OCI-LY7 (cell line): ENCODE results near the gene ARHGEF25. TPM values are rescaled to one million over a fixed set of nuclear protein-coding genes. Genes with fewer than 3 reads are reported as not detected.
"Not testable (repeated sequence)": the region's sequence is repeated elsewhere in the genome, so short reads cannot be mapped to it uniquely, and the experiment has no call there.

ENCODE experiments used
- BruUV-seq: library from RNA; stranded (reverse); fragments of 400-500 nt; replicated peaks from 2 replicates; lab custom pipeline; 2021; lab: Mats Ljungman, UMichigan
- CTCF ChIA-PET: fragments of 300-600 bp; sonication (Branson Sonifier 250); formaldehyde crosslinking; loops from one replicate; lab custom pipeline; 2022; ENCODE audit warnings: antibody characterized with exemption; ENCODE audit not compliant: unreplicated experiment; lab: Charles Lee
- POLR2A ChIA-PET: fragments of 300-600 bp; sonication (Branson Sonifier 250); formaldehyde crosslinking; loops from one replicate; lab custom pipeline; 2022; ENCODE audit warnings: antibody characterized with exemption; lab: Charles Lee
- DNase-seq: peaks from one replicate; pipeline ENCODE4 v3.0.0-alpha.2; 2015; ENCODE audit warnings: low spot score
- H2AFZ ChIP-seq: fragments of 200-600 bp; sonication (generic), shearing (Covaris generic); 2 replicates; pipeline ENCODE4 v1.6.1; 2014; ENCODE audit warnings: mild to moderate bottlenecking, antibody characterized with exemption, low read length, moderate library complexity
- H3K27ac ChIP-seq: fragments of 200-600 bp; sonication (generic); 2 replicates; pipeline ENCODE4 v1.5.1; 2014; ENCODE audit warnings: mixed run types, low read depth, mild to moderate bottlenecking, moderate library complexity, low read length, inconsistent platforms; ENCODE audit not compliant: poor library complexity, severe bottlenecking
- H3K36me3 ChIP-seq: fragments of 200-600 bp; sonication (generic); 2 replicates; pipeline ENCODE4 v1.6.1; 2014; ENCODE audit warnings: mild to moderate bottlenecking, antibody characterized with exemption, low read length, moderate library complexity, mixed read lengths; ENCODE audit not compliant: insufficient read depth
- H3K4me1 ChIP-seq: fragments of 200-600 bp; sonication (generic); 2 replicates; pipeline ENCODE4 v1.5.1; 2014; ENCODE audit warnings: mild to moderate bottlenecking, low read length; ENCODE audit not compliant: insufficient read depth, poor library complexity, severe bottlenecking
- H3K4me2 ChIP-seq: fragments of 200-600 bp; sonication (generic); 2 replicates; pipeline ENCODE4 v1.6.1; 2014; ENCODE audit warnings: mild to moderate bottlenecking, low read length
- H3K4me3 ChIP-seq: fragments of 200-600 bp; sonication (generic); 2 replicates; pipeline ENCODE4 v1.5.1; 2014; ENCODE audit warnings: mild to moderate bottlenecking, low read depth, low read length; ENCODE audit not compliant: poor library complexity, severe bottlenecking
- H3K79me2 ChIP-seq: fragments of 200-600 bp; sonication (generic); 2 replicates; pipeline ENCODE4 v1.6.1; 2016; ENCODE audit warnings: low read depth, mild to moderate bottlenecking, low read length, moderate library complexity, mixed read lengths; ENCODE audit not compliant: insufficient read depth
- H3K9me2 ChIP-seq: fragments of 200-600 bp; sonication (generic); 2 replicates; pipeline ENCODE4 v1.6.1; 2016; ENCODE audit warnings: mild to moderate bottlenecking, low read length, mixed read lengths; ENCODE audit not compliant: insufficient read depth
- H3K9me3 ChIP-seq: fragments of 200-600 bp; sonication (generic); 2 replicates; pipeline ENCODE4 v1.6.1; 2014; ENCODE audit warnings: mild to moderate bottlenecking, mixed run types, low read length, mixed read lengths
- H4K20me1 ChIP-seq: fragments of 200-600 bp; sonication (generic); 2 replicates; pipeline ENCODE4 v1.6.1; 2014; ENCODE audit warnings: mild to moderate bottlenecking, antibody characterized with exemption, low read length, moderate library complexity, mixed read lengths; ENCODE audit not compliant: insufficient read depth
- EZH2phosphoT487 ChIP-seq: fragments of 200-600 bp; sonication (generic); IDR thresholded peaks from 2 replicates; pipeline ENCODE4 v1.6.1; 2018; ENCODE audit warnings: low read depth, borderline replicate concordance, mild to moderate bottlenecking, mixed run types, antibody characterized with exemption, low read length, moderate library complexity, mixed read lengths
- intact Hi-C: fragments of 100-400 bp; cut with micrococcal nuclease; formaldehyde crosslinking; loops from one replicate; pipeline ENCODE4 v1.10.0; 2022; ENCODE audit not compliant: unreplicated experiment
- total RNA-seq, 2 experiments: library from RNA; depleted of rRNA in 1 of 2; stranded (reverse); fragments of >200 nt in 1 of 2; shearing (Covaris generic) in 1 of 2; gene quantifications; 2 replicates each; pipeline ENCODE4 v1.2.3, GENCODE V29; 2014 to 2022
- TF ChIP-seq, protein P1 (sequence below): fragments of 200-600 bp; sonication (generic); conservative IDR thresholded peaks from 2 replicates; pipeline ENCODE4 v1.5.1; 2014; ENCODE audit warnings: mild to moderate bottlenecking, antibody characterized with exemption, low read length, moderate library complexity, mixed read lengths

The ARHGEF25 gene
- total RNA-seq, 2 experiments from 2014 or later = not detected

DNA sequence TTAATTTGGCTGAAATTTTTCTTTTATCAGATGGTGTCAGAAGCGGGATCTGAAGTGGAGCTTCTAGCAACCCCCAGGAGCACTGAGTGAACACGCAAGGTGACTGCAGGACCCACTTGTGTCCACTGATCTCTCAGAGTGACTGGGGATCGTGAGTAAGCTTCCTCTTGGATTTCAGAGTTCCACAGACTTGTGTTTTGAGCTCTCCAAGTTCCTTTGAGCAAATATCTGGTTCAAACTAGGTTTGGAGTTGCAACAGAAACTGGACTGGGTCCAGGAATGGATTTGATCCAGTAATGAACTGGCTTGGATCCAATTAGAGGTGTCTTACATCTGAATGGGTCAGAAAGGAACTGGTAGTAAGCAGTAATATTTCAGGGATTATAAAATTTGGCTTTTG, 46.5 kb downstream of the ARHGEF25 start:
- Histone ChIP-seq H3K4me1 (no peaks in the 10 kb centered on the region), H3K79me2 (no peaks in the 10 kb centered on the region), H2AFZ (no peak overlapping the region), H3K9me2 (no peaks in the 10 kb centered on the region), H4K20me1 (no peaks in the 10 kb centered on the region), H3K27ac (no peak overlapping the region), H3K4me2 (no peak overlapping the region), H3K36me3 (no peaks in the 10 kb centered on the region), H3K4me3 (no peak overlapping the region), H3K9me3 (peaks cover 19% of the 10 kb centered on the region)
- ChIA-PET POLR2A (no interaction called here), CTCF (no interaction called here)
- DNase-seq = no peak
- intact Hi-C loops = no loop called here
- no TSS peak for BruUV-seq
- TF ChIP-seq, protein P1, sequence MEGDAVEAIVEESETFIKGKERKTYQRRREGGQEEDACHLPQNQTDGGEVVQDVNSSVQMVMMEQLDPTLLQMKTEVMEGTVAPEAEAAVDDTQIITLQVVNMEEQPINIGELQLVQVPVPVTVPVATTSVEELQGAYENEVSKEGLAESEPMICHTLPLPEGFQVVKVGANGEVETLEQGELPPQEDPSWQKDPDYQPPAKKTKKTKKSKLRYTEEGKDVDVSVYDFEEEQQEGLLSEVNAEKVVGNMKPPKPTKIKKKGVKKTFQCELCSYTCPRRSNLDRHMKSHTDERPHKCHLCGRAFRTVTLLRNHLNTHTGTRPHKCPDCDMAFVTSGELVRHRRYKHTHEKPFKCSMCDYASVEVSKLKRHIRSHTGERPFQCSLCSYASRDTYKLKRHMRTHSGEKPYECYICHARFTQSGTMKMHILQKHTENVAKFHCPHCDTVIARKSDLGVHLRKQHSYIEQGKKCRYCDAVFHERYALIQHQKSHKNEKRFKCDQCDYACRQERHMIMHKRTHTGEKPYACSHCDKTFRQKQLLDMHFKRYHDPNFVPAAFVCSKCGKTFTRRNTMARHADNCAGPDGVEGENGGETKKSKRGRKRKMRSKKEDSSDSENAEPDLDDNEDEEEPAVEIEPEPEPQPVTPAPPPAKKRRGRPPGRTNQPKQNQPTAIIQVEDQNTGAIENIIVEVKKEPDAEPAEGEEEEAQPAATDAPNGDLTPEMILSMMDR = no peak
- TF ChIP-seq EZH2phosphoT487 = no peak

DNA sequence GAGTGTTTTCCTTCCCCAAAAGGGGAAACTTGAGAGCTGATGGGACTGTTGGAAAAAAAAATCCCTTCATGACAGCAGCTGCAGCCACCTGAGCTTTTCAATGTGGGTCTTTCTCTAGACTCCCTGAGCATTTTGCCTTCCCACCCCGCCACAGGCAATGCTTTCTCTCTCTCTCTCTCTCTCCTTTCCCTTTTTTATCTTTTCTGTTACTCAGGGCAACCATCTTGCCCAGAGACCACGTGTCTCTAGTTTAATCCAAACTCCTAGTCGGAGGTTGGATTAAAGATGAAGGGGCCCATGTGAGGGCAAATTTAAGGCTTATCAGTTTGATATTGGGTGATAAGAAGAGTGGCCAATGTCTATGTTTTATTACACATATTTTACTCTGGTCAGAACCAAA, 47.7 kb downstream of the ARHGEF25 start:
- H3K4me1 ChIP-seq = no peaks in the 10 kb centered on the region
- TF ChIP-seq, protein P1 = no peak
- no peak for TF ChIP-seq EZH2phosphoT487
- H2AFZ ChIP-seq = no peak overlapping the region
- no peaks in the 10 kb centered on the region for H3K36me3 ChIP-seq
- H3K9me3 ChIP-seq = peaks cover 16% of the 10 kb centered on the region
- no peaks in the 10 kb centered on the region for H4K20me1 ChIP-seq
- no TSS peak for BruUV-seq
- H3K79me2 ChIP-seq = no peaks in the 10 kb centered on the region
- no peak overlapping the region for H3K4me3 ChIP-seq
- DNase-seq = no peak
- intact Hi-C loops = no loop called here
- no peaks in the 10 kb centered on the region for H3K9me2 ChIP-seq
- CTCF ChIA-PET = no interaction called here
- no peak overlapping the region for H3K27ac ChIP-seq
- no peak overlapping the region for H3K4me2 ChIP-seq
- POLR2A ChIA-PET = no interaction called here

DNA sequence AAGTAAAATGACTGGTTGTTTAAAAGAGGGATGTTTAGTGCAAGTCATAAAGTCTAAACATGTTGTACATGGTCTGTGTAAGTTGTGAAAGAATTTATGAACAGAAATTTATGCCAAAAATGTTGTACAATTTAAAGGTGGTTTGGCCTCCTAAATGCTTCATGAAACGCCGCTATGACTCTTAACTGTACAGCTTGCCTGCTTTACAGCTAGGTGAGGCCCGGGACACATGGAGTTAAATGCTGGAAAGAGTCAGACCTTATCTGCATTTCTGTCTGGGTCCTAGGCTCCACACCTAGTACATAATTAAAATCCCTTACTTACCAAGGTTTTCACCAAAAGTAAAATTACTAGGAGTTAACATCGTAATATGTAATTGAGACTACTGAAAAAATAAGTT, 50.1 kb downstream of the ARHGEF25 start:
- peaks cover 13% of the 10 kb centered on the region; the same call in 1 of the 2 replicates for H3K9me3 ChIP-seq
- H4K20me1 ChIP-seq = no peaks in the 10 kb centered on the region
- ChIA-PET POLR2A (interaction anchor here (1.8 kb wide), 1 partner anchor 25 kb away, joined by 6 read pairs; no protein-coding TSS in a partner anchor), CTCF (no interaction called here)
- H3K4me3 ChIP-seq = no peak overlapping the region
- H3K4me1 ChIP-seq = no peaks in the 10 kb centered on the region
- no TSS peak for BruUV-seq
- peak; percentile 7 for DNase-seq
- TF ChIP-seq, protein P1 = no peak
- no peak for TF ChIP-seq EZH2phosphoT487
- no peaks in the 10 kb centered on the region for H3K9me2 ChIP-seq
- H3K36me3 ChIP-seq = no peaks in the 10 kb centered on the region
- intact Hi-C loops = no loop called here
- no peak overlapping the region for H3K27ac ChIP-seq
- no peak overlapping the region for H3K4me2 ChIP-seq
- H2AFZ ChIP-seq = no peak overlapping the region
- no peaks in the 10 kb centered on the region for H3K79me2 ChIP-seq

DNA sequence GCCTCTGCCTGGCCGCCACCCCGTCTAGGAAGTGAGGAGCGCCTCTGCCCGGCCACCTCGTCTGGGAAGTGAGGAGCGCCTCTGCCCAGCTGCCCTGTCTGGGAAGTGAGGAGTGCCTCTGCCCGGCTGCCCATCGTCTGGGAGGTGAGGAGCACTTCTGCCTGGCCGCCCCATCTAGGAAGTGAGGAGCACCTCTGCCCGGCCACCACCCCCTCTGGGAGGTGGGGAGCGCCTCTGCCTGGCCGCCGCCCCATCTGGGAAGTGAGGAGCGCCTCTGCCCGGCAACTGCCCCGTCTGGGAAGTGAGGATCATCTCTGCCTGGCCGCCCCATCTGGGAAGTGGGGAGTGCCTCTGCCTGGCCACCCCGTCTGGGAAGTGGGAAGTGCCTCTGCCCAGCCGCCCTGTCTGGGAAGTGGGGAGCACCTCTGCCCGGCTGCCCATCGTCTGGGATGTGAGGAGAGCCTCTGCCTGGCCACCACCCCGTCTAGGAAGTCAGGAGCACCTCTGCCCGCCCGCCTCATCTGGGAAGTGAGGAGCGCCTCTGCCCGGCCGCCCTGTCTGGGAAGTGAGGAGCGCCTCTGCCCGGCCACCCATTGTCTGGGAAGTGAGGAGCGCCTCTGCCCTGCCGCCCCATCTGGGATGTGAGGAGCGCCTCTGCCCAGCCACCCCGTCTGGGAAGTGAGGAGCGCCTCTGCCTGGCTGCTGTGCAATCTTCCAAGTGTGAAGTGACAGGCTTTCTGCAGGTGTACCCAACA, 54.0 kb downstream of the ARHGEF25 start:
- intact Hi-C loops, CTCF ChIA-PET, DNase-seq, H3K79me2 ChIP-seq, H3K36me3 ChIP-seq, H3K9me2 ChIP-seq, H3K4me2 ChIP-seq, H3K4me3 ChIP-seq, POLR2A ChIA-PET, H3K27ac ChIP-seq, BruUV-seq, H3K4me1 ChIP-seq, H2AFZ ChIP-seq, H4K20me1 ChIP-seq: not testable (repeated sequence)
- H3K9me3 ChIP-seq = peaks cover 13% of the 10 kb centered on the region; the same call in 1 of the 2 replicates
